NOMO-1 treated with dmso at 0.1 percent for 144 hours (cell line): ENCODE data around the gene RPP30.

Source experiments
- DNase-seq: peaks from one replicate; lab custom pipeline; 2025; ENCODE audit not compliant: unreplicated experiment; lab: John Stamatoyannopoulos, UW

Gene RPP30

DNA sequence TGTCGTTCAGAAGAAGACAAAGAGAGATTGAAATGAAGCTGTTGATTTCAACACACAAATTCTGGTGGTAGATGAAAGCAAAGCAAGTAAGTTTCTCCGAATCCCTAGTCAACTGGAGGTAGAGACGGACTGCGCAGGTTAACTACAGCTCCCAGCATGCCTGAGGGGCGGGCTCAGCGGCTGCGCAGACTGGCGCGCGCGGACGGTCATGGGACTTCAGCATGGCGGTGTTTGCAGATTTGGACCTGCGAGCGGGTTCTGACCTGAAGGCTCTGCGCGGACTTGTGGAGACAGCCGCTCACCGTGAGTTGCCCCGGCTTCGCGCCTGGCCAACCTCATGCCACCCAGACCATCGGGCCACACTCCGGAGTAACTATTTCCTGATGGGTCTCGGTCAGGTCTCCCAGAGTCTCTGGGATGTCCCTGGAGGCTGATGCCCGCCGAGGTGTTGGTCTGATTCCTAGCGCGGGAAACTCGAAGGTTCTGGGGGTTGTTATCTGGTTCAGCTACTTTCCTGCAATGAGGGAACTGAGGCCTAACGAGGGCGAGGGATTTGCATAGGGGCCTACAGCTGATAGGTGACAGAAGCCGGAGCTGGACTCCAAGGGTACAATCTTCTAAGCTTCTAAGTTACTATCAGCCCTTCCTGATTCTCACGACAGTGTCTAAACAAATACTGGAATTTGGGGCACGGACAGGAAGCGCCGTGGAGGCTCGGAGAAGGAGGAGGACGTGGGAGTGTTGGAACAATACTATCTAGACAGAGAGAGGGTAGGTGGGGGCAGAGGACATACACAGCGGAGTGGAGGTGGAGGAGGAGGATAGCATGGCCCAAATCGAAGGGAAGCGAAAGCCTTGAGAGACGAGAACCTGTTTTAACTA lies at the start of gene RPP30:
TSS of gene RPP30 (plus strand) at position 209 of the 882 bp plus-strand sequence. CDS start at position 222, 13 bp downstream.
- peak; percentile 74 for DNase-seq

DNA sequence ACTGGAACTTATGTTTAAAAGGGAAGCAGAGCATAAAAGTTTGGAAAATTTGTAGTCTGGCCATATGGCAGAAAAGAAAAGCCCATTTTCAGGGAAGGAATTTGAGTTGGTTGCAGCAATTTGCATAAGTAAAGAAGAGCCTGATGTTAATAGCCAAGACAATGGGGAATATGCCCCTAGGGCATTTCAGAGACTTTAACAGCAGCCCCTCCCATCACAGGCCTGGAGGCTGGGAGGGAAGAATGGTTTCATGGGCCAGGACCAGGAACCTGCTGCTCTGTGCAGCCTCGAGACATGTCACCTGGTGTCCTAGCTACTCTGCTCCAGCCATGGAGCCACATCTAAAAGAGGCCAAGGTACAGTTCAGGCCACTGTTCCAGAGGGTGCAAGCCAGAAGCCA lies 49.3 kb upstream of the RPP30 start:
- no peak for DNase-seq

GRCh38 chr10:90832111-90832510 lies 39.7 kb upstream of the RPP30 start:
- DNase-seq = no peak

DNA sequence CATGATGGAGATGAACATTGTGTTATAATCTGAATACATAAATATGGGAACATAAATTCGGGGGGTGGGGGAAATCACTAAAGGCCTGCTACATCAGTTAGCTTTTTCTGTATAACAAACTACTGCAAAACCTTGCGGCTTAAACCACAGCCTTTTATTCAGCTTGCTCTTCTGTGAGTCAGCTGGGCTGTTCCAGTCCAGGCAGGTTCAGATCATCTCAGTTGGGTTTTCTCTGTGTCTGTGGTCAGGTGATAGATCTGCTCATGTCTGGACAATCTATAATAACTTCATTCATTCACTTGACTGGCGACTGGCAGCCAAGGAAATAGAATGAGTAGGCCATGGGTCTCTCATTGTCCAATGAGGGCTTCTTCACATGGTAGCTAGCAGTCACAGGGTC lies 37.4 kb upstream of the RPP30 start:
- no peak for DNase-seq

DNA sequence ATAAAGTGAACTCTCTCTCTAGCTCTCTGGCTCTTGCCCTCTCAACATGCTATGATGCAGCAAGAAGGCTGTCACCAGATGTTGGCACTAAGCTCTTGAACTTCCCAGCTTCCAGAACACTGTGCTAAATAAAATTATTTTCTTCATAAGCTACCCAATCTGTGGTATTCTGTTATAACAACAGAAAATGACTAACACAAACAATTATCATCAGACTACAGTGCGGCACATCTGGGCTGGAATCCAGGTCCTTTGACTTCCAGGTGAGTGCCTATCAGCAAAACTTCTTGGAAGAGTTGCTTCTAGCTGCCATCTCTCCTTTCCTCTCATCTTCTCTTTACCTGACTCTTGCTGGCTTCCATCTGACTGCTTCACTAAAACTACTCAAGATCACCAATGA lies 34.3 kb upstream of the RPP30 start:
- no peak for DNase-seq

DNA sequence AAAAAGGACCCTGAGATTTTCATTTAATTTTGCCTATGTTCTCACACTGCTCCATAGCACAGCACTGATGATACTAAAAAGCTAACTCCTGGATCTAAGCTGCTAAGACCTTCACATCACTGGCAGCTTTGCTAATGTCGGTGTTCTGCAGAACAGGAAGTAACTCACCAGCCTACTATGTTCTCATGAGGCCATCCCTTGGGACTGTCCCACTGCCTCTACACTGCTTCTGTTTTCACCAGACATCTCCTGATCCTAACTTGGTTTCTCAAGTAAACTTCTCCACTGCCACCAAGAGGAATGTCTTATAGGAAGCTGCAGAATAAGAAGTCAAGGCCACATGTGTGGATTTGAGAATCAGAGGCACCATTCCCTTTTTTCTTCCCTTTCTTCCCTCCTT lies 29.0 kb upstream of the RPP30 start:
- DNase-seq = no peak

GRCh38 chr10:90845726-90846125 lies 26.0 kb upstream of the RPP30 start:
- no peak for DNase-seq

GRCh38 chr10:90846746-90847145 lies 25.0 kb upstream of the RPP30 start:
- no peak for DNase-seq

DNA sequence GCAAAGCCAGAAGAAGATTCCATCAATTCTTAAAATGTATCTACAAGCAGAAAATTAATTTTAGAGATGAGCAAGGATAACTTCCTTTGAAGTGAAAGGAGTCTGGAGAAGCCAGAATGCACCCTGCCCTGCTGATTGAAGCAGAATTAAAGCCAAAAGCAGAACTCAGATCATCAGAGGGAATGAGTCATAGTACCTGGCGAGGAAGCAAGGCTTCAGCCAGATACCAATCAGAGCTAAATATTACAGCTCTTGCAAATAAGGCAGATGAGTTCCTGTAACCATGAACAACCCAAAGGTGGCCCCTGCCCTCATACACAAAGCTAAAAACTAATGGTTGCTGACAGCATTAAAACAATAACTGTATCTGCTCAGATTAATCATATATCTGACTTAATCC lies 24.3 kb upstream of the RPP30 start:
- peak; percentile 67 for DNase-seq

GRCh38 chr10:90849956-90850749 lies 21.6 kb upstream of the RPP30 start:
- no peak for DNase-seq

GRCh38 chr10:90855126-90855525 lies 16.6 kb upstream of the RPP30 start:
- DNase-seq = no peak

DNA sequence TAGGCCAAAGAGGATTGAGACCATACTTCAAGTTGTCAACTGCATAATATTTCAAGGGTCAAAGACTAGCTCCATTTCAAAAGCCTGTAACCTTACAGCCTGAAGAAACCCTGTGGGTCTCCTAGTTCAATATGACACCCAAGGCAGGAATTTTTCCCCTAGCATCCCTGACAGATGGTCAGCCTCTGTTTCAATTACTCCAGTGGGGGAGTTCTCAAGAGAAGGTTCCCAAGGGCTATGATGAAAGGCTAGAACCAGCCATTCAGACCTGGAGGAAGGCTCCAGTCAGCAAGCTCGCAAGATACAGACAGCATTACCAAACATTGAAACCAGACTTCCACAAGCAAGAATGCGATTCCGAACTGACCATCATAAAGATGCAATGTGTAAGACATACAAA lies 15.5 kb upstream of the RPP30 start:
- DNase-seq = no peak

- no peak for DNase-seq
These were observed 14.7 kb upstream of the RPP30 start for GRCh38 chr10:90856964-90857634.

DNA sequence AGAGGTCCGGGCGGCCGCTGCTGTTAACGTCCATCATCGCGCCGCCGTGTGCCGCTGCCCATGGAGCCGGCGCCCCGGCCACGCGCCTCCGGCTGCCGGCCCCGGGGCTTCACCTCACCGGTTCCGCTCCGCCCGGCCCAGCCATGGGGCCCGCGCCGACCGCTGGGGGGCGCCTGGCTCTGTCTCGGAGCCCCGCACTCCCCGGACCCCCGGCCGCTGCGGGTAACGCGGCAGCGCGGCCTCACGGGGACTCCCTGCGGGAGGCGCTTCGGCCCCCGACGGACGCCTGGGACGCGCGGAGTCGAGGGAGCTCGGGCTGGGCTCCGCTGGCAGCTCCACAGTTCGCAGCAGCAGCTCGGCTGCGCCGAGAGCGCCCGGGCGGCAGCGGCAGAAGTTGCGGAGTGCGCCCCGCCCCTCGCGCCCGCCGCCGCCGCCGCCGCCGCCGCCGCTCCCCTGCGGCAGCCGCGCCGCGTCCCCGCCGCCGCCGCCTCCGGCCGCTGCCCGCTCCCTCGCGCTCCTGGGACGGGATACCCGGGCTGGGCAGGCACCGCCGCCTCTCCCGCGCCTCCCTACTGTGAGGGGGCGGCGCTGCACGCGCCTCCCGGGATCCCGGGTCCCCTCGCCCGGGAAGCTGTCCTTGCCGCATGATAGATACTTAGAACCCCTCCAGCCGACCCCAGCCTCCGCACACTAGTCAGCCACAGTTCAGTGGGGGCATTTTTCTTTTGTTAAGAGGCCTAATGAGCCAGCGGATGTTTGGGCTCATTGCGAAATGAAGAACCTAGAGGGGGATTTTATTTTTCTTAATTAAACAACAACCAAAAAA lies 13.9 kb upstream of the RPP30 start, which contains the start of gene HTR7:
TSS of gene HTR7 (minus strand) at position 405 of the 826 bp plus-strand sequence. CDS start at position 37, 368 bp downstream.
- no peak for DNase-seq

DNA sequence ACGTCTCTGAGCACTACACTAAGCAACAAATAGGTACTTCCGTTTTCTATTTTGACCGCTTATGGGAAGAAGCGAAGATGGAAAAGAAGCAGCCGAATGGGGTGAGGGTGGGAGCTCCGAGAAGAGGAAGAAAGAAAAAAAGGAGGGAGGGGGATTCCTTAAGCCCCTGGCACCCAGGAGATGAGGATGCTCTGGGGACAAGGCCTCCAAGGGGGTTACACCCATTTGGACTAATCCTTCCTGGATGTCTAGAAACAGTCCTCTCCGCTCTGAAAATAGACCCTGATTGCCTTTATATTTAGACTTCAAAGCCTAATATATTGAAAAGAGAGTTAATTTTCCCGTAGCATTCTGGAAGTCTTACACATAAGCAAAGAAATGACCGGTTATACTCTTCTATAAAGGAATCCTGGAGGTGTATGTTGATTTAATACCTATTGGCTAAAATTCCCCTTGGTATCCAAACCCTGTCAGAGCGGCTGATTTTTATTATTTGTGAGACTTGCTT lies 13.3 kb upstream of the RPP30 start:
- DNase-seq = peak; percentile 51

- peak; percentile 36 for DNase-seq
These were observed 12.4 kb upstream of the RPP30 start for GRCh38 chr10:90859321-90859751.

- DNase-seq = no peak
These were observed 11.0 kb upstream of the RPP30 start for GRCh38 chr10:90860790-90861189.

DNA sequence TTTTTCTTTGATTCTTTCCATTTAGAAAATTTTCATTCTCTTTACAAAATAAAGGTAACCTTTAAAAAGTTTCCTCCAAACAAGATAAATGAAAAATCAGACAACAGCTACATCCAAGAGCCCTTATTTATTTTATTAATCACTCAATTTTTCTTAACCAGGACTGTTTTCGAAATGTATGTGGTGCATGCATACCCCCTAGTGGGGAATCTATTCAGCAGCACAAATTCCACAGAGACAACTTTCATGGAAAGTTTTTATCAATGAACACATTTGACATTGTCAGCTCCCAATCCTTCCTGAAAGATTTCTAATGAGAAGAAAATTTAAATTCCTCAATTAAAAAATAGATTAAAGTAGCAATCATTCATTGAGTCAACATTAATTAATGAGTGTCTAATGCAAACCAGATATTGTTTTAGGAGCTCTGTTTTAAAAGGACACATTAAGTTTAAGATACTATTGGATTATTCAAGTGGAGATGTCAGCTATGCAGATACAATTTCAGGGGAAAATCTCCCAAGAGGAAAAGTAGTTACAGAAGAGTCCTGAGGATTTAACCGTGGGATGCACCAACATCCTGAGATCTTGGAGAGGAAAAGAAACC lies 8.8 kb upstream of the RPP30 start:
- no peak for DNase-seq

DNA sequence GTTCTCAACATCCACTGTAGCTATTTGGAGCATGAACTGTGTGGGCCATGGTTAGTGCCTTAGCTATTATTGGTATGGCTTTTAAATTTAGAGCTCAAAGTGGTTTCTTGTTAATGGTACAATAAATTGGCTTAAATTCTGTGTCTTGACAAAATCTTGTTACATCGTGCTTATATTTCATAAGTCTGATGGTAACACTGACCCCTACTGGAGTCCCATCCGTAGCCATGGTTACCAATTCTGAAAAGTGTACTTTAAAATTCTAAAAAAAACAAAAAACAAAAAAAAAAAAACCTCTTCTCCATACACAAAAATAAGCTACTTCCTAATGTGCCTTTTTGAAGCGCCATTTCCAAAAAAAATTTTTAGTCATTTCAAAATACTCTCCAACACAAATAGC lies 6.4 kb upstream of the RPP30 start:
- DNase-seq = no peak

- DNase-seq = no peak
These were observed 5.7 kb upstream of the RPP30 start for GRCh38 chr10:90866050-90866598.
